Medulla oblongata (tissue), 1 donor: Measurements from ENCODE around the gene DNER.
A peak's percentile ranks its signal among the peaks of the same experiment; 100 is the strongest.
"Not testable (repeated sequence)": the region's sequence is repeated elsewhere in the genome, so short reads cannot be mapped to it uniquely, and the experiment has no call there.

Source experiments
- DNase-seq: peaks from one replicate; pipeline ENCODE4 v3.0.0-alpha.2; 2015; ENCODE audit errors: extremely low spot score

Gene DNER

GRCh38 chr2:229571243-229571642, 143.1 kb downstream of the DNER start:
- no peak for DNase-seq

GRCh38 chr2:229566370-229566769, 148.0 kb downstream of the DNER start:
- DNase-seq, result no peak

- DNase-seq, result no peak
These were observed 150.0 kb downstream of the DNER start for GRCh38 chr2:229564300-229564907.

- DNase-seq, result no peak
These were observed 151.0 kb downstream of the DNER start for GRCh38 chr2:229563388-229563787.

GRCh38 chr2:229562472-229563127, 151.8 kb downstream of the DNER start:
- DNase-seq, result no peak

- no peak for DNase-seq
These were observed 154.4 kb downstream of the DNER start for GRCh38 chr2:229559986-229560385.

GRCh38 chr2:229553091-229553490, 161.3 kb downstream of the DNER start:
- no peak for DNase-seq

- no peak for DNase-seq
These were observed 171.0 kb downstream of the DNER start for GRCh38 chr2:229543176-229543873.

GRCh38 chr2:229539628-229540027, 174.7 kb downstream of the DNER start:
- no peak for DNase-seq

GRCh38 chr2:229531594-229531993, 182.8 kb downstream of the DNER start:
- DNase-seq, result no peak

GRCh38 chr2:229530434-229530833, 183.9 kb downstream of the DNER start:
- no peak for DNase-seq

GRCh38 chr2:229528846-229529245, 185.5 kb downstream of the DNER start:
- no peak for DNase-seq

GRCh38 chr2:229526951-229527350, 187.4 kb downstream of the DNER start:
- DNase-seq, result no peak

- no peak for DNase-seq
These were observed 189.6 kb downstream of the DNER start for GRCh38 chr2:229524799-229525198.

- no peak for DNase-seq
These were observed 190.7 kb downstream of the DNER start for GRCh38 chr2:229523663-229524062.

- no peak for DNase-seq
These were observed 192.8 kb downstream of the DNER start for GRCh38 chr2:229521576-229521975.

- DNase-seq, result no peak
These were observed 193.7 kb downstream of the DNER start for GRCh38 chr2:229520691-229521096.

GRCh38 chr2:229519655-229520430, 194.5 kb downstream of the DNER start:
- peak; percentile 24 for DNase-seq

GRCh38 chr2:229514273-229514895, 200.0 kb downstream of the DNER start:
- no peak for DNase-seq

GRCh38 chr2:229511524-229511923, 202.8 kb downstream of the DNER start:
- no peak for DNase-seq

GRCh38 chr2:229506699-229507098, 207.7 kb downstream of the DNER start:
- not testable (repeated sequence) for DNase-seq
